Measurements from ENCODE around the gene OR1I1.

Gene OR1I1

GRCh38 chr19:15116856-15117255, 34.8 kb downstream of the OR1I1 start:
- no peak for DNase-seq (ENCODE audit: low read depth in 3 of 3, low spot score in 1 of 3)

- DNase-seq (ENCODE audit: low read depth in 3 of 3, low spot score in 1 of 3), result no peak
These were observed 36.2 kb downstream of the OR1I1 start for GRCh38 chr19:15118248-15118647.

- no peak for DNase-seq (ENCODE audit: low read depth in 3 of 3, low spot score in 1 of 3)
These were observed 36.9 kb downstream of the OR1I1 start for GRCh38 chr19:15118789-15119494.

DNA sequence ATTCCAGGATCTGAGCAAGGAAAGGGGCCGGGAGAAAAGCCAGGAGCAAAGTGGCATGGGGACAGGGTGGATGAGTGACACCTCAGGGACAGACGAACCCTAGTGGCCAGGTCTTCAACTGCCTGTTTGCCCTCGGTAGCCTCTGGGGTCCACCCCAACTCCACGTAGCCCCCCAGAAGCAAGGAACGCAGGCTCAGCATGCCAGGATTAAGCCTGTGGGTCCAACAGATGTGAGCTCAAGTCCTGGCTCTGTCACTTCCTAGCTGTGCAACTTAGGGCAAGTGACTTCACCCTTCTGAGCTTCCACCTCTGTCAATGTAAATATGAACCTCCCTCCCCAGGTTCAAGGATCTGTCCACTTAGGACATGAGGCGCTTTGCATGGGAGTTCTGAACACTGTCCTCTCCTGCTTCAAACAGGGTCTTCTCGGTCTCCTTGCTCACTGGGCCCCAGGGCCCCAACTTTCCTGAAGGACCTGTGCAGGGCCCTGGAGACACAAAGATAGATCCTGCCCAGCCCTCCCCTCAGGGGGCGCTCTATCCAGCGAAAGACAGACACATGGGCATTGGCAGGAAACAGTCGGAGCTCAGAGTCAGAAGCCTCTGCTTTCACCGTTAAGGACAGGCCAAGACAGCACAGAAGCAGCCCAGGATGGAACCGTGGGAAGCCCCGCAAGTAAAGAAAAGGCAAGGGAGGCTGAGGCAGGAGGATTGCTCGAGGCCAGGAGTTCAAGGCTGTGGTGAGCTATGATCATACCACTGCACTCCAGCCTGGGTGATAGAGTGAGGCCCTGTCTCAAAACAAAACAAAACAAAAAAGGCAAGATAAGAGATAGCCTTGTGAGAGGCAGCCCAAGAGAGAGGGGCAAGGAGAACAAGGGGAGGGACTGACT, 38.4 kb downstream of the OR1I1 start:
- no peak for DNase-seq (ENCODE audit: low read depth in 3 of 3, low spot score in 1 of 3)

GRCh38 chr19:15122331-15123030, 40.5 kb downstream of the OR1I1 start:
- no peak for DNase-seq (ENCODE audit: low read depth in 3 of 3, low spot score in 1 of 3)

DNA sequence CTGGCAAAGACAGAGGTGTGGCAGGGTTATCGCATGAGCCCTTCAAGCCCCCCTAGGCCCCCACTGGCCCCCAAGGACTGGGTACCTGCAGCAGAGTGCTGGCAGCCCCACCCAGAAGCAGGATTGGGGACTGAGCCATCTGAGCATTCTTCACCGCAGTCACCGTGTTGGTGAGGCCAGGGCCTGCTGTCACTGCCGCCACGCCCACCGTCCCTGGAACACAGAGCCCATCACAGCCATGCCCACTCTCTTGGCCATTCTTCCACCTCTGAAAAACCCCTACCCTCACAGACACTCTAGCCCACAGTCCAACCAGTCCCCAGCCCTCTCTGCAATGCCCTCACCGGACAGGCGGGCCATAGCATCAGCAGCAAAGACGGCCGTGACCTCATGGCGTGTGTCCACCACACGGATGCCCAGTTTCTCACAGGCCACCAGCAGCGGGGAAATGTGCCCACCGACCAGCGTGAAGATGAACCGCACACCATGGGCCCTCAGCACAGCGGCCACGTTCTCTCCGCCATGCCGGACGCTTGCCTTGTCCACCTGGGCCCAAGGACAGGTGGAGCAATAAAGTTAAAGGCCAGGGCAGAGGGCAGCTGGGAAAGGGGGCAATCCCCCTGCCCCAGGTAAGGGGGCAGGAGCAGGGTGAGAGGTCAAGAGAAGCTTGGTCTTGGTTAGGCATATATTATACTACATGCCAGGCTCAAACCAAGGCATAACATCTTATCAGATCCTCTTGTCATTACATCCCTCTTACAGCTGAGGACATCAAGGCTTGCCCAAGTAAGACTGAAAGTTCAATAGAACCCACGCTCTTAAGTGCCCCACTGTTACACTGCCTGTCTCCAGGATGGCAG, 41.2 kb downstream of the OR1I1 start:
- DNase-seq (ENCODE audit: low read depth in 3 of 3, low spot score in 1 of 3), result no peak

GRCh38 chr19:15123900-15124299, 41.9 kb downstream of the OR1I1 start:
- no peak for DNase-seq (ENCODE audit: low read depth in 3 of 3, low spot score in 1 of 3)

DNA sequence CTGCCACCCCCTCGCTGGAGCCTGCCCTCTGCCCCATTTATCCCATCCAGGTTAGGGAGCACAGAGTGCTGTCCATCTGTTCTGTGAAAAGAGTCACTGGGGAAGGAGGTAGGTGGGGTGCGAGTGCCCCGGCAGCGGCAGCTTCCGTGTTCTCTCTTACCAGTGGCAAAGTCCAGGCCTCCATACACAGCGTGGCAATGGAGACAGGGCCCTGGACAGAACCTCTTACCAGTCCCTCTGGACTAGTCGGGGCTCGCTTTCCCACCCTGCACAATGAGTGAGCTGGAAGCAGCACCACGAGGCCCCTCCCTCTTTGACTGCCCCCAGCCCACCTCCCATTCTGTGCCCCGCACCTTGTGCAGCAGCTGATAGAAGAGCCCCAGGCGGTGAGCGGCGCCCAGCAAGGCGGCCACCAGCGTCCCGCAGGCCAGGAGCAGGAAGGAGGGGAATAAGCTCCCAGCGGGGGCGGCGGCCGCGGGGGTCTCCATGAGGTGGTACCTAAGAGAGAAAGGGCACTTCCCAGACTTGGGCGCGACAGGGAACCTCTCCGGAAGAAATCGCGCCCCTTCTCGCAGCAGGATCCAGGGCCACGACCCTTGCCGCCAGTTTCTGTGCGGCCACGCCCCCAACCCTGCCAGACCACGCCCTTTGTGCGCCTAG, 42.7 kb downstream of the OR1I1 start:
- DNase-seq (ENCODE audit: low read depth in 3 of 3, low spot score in 1 of 3), result no peak

GRCh38 chr19:15125232-15126067, 43.4 kb downstream of the OR1I1 start:
- DNase-seq (ENCODE audit: low read depth in 3 of 3, low spot score in 1 of 3), result peak; percentile 89 to 94 (median 93)

GRCh38 chr19:15126131-15126910, 44.3 kb downstream of the OR1I1 start:
- DNase-seq (ENCODE audit: low read depth in 3 of 3, low spot score in 1 of 3), result no peak

- no peak for DNase-seq (ENCODE audit: low read depth in 3 of 3, low spot score in 1 of 3)
These were observed 46.3 kb downstream of the OR1I1 start for GRCh38 chr19:15128162-15128770.

DNA sequence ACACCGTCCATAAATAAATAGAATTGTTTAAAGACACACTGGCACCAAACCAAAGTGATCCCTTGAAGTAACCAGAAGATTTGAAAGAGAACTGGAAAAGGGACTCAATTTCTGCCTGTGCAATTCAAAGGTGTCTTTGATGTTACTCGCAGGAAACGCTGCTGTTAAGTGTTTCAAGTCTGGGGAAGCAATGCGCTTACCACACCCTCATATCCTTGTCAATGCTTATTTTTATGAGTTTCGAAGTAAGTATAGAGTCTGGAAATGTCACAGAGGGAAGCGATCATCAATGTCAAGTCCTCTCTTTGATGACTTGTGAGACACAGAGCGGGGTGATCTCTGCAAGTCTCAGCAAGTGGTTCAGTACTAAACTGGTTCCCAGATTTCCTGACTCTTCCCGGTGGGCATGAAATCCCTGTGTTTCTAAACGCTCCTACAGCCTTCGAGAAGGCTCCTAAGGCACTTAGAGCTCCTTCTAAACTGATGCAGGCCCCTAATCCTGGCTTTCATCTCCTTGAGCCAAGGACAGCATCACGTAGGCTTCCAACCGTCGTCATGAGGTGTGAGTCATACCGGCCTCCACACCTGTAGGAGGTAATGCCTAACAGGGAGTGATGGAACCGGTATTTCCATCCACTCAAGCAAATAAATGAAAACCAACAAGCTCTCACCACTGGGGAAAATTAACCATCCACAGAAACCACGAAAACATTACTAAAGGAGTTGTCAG, 48.0 kb downstream of the OR1I1 start:
- peak in 1 of 3 donors; percentile 9 for DNase-seq (ENCODE audit: low read depth in 3 of 3, low spot score in 1 of 3)

DNA sequence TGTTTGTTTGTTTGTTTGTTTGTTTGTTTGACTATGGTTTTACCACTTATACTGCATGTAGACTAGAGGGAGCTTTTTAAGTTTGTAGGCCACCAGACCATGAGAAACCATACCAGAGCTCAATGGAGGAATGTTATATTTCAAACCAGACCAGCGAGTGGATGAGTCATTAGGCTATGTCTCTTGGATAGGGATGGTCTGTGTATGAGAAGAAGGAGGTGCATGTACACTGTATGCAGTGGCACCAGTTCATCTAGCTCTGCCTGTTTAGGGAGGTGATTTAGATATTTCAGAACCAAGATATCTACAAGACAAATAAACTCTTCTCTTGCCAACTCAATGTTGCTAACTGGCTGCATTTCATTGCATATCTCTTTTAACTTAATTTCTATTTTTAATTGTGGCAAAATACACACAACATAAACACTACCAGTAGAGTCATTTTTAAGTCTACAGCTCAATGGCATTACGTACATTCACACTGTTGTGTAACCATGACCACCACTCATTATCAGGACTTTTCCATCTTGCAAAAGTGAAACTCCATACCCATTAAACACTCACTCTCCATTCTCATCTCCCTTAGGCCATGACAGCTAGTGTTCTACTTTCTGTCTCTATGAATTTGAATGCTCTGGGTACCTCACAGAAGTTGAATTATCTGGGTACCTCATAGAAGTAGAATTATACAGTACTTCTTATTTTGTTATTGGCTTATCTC, 54.4 kb downstream of the OR1I1 start:
- no peak for DNase-seq (ENCODE audit: low read depth in 3 of 3, low spot score in 1 of 3)

DNA sequence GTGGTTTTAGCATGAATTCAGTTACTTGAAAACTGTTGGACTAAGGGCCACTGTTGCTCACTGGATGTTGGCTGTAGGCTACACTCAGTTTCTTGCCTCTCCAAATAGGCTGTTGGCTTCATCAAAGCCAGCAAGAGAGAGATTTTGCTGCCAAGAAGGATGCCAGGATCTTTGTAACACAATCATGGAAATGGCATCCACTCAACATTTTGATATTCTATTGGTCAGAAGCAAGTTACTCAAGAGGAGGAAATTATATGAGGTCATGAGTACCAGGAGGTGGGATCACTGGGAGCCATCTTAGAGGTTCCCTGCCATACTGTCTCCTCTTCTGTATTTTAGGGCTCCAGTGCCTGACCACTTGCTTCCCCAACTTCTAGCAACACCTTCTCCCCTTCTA, 55.8 kb downstream of the OR1I1 start:
- DNase-seq (ENCODE audit: low read depth in 3 of 3, low spot score in 1 of 3), result no peak

DNA sequence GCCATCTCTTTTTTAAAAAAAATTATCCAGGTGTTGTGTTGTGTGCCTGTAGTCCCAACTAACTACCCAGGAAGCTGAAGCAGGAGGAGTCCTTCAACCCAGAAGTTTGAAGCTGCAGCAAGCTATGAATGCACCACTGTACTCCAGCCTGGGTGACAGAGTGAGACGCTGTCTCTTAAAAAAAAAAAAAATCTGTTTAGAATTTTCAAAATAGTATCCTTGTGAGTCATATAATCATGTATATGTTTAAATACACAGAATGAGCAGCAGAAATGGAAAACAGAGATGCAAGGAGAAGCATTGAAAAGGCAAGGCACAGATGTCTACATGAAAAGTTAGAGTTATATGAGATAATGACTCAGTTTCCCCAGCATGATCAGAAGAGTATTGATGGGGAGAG, 56.4 kb downstream of the OR1I1 start:
- DNase-seq (ENCODE audit: low read depth in 3 of 3, low spot score in 1 of 3), result no peak

- DNase-seq (ENCODE audit: low read depth in 3 of 3, low spot score in 1 of 3), result no peak
These were observed 59.1 kb downstream of the OR1I1 start for GRCh38 chr19:15141143-15141542.

GRCh38 chr19:15142313-15142712, 60.3 kb downstream of the OR1I1 start:
- DNase-seq (ENCODE audit: low read depth in 3 of 3, low spot score in 1 of 3), result no peak

Measured in stimulated activated CD4-positive, alpha-beta T cell treated with anti-CD3 and anti-CD28 coated beads, TNF-alpha, amount 100 ng/mL, for 1 hour (primary cell).